ENCODE measurements around the gene VPREB3.

Gene VPREB3

GRCh38 chr22:23704062-23704461 is 50.2 kb downstream of the VPREB3 start:
- no peak for DNase-seq (ENCODE audit: low read depth in 2 of 2, low spot score in 1 of 2)

Data from stimulated activated CD8-positive, alpha-beta memory T cell treated with anti-CD3 and anti-CD28 coated beads, Interleukin-4, amount 100 ng/mL, for 1 hour (primary cell).